ENCODE results near the gene DNAJC18.

DNAJC18 gene

GRCh38 chr5:139408191-139408590 is 31.1 kb downstream of the DNAJC18 start:
- in situ Hi-C loops (cut with HindIII; ENCODE audit: low sequenced_read_pairs) = no loop called here

DNA sequence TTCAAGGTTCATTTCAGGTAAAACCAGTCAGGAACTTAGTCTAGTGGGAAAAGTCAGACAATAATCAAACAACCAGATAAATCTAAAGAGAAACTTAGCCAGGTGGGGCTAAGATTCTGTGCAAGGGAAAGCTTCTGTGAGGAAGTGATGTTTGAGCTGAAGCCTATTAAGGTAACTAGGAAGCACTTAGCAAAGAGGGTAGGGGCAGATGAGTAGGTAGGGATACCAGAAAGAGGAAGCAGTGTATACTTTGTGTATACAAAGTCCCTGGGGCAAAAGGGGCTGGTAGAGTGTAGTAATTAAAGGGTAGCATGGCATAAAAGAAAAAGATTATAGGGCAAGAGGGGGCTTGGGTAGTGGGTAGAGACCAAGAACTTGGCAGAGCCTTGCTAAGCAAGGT is 31.8 kb downstream of the DNAJC18 start:
- in situ Hi-C loops (cut with HindIII; ENCODE audit: low sequenced_read_pairs) = no loop called here

- in situ Hi-C loops (cut with HindIII; ENCODE audit: low sequenced_read_pairs) = no loop called here
Observed at GRCh38 chr5:139406963-139407362, 32.4 kb downstream of the DNAJC18 start.

DNA sequence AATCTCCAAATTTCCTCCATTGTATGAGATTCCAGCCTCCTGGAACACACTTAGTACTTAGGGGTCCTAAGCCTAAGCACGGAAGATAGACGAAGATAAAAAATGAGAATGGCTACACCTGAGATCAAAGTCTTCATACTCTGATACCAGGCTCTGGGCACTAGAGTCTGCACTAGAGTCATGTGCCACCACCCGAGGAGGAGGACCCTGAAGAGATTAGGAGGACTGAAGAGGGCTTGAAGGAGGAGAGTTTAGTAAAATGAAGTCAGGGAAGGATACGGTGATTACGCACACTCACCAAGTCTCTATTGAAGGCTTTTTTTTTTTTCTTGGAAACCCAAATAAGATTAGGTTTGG is 34.9 kb downstream of the DNAJC18 start:
- in situ Hi-C loops (cut with HindIII; ENCODE audit: low sequenced_read_pairs) = no loop called here

DNA sequence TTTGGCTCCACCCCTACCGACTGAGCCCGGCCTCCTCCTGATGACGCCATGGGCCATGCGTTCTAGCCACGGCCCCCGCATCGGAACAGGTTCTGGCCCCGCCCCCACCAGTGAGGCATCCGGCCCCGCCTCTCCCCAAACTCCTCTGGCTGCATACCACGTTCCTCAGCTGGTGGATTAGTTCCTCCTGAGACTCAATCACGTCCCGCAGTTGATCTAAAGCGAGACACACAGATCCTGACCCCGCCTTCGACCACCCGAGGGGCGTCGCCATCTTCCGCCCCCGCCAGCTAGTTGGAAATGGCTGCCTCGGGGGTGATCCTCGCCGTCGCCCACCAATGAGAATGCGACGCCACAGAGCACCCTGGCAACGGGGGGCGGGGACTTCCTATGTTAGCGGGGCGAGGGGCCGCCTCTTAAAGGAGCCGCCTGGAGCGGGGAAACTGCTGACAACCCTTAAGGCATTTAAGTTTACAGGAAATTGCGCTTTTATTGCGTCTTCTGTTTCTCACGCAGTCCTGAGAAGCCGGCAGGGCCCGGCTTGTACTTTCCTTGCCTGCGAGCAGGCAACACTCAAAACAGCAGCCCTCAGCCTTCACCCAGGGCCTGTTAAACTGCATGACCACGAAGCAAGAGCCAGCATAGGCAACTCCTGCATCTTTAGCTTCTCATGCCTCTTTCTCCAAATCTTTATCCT is 35.4 kb downstream of the DNAJC18 start, which contains the start of gene SPATA24:
TSS of gene SPATA24 (minus strand) at position 303 of the 697 bp plus-strand sequence. CDS start at position 274, 29 bp downstream.
- in situ Hi-C loops (cut with HindIII; ENCODE audit: low sequenced_read_pairs) = no loop called here

- in situ Hi-C loops (cut with HindIII; ENCODE audit: low sequenced_read_pairs) = no loop called here
Observed at GRCh38 chr5:139403418-139403786, 35.9 kb downstream of the DNAJC18 start.

DNA sequence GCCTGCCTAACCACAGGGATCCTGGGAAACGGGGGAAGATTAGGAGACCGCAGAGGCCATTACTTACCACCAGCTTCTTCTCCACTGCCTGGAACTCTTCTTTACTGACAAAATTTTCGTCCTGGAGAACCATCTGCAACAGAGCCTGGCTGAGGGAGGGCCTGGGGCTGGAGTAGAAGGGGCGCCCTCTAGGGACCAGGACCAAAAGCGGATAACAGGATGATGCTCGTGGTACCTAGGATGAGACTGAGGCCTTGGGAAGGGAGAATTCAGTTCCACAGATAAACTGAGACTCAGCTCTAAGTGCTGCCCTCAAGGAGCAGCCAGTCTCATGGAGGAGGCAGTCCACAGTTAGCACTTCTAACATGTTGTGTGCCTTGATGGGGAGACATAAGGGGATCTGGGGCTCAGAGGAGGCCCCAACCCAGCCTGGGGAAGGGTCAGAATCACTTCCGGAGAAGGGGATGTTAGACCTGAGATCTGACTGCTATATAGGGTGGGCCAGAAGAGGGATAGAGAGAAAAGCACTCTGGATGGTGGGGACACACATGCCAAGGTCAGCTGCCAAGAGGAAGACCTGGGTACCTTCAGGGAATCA is 36.7 kb downstream of the DNAJC18 start:
- in situ Hi-C loops (cut with HindIII; ENCODE audit: low sequenced_read_pairs) = no loop called here

DNA sequence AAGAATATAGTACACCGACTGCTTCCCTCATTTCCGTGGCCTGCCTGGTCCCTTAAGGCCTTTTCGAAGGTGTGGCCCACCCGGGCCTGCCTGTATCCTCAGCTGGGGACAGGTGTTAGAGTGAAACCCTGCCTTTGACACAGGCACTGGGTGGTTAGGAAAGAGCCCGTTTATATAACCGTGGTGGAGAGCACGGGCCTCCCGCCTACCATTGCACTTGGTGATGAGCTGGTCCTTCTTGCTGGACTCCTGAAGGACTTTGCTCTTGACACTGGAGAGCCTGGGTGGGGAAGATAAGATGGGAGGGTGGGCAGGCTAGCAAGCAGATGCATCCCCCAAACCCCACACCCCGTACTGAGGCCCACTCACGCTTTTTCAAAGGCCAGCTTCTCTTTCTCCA is 37.8 kb downstream of the DNAJC18 start:
- in situ Hi-C loops (cut with HindIII; ENCODE audit: low sequenced_read_pairs) = no loop called here

- in situ Hi-C loops (cut with HindIII; ENCODE audit: low sequenced_read_pairs) = loop anchor here (5.0 kb wide), 1 partner anchor 57 kb away; the partner anchor contains the start of gene PAIP2
Observed at GRCh38 chr5:139399501-139400121, 39.7 kb downstream of the DNAJC18 start.

DNA sequence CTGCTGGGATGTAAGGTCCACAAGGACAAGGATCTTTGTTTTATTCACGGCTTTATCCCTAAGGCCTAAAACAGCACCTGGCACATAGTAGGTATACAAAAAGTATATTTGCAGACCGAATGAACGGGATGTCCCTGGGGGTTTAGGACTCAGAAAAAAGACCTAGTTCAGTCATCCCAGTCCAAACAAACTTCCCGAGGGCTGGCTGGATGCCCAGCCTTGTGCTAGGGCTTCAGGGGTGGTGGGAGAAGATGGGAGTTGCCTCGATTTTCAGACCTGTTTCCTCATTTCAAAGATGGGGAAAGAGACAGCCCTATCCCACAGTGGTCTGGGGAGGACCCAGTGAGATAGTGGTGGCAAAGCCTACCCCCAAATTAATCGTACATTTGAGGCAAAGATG is 41.4 kb downstream of the DNAJC18 start:
- in situ Hi-C loops (cut with HindIII; ENCODE audit: low sequenced_read_pairs) = loop anchor here (5.0 kb wide), 1 partner anchor 56 kb away; the partner anchor contains the start of gene PAIP2

GRCh38 chr5:139396691-139397090 is 42.6 kb downstream of the DNAJC18 start:
- in situ Hi-C loops (cut with HindIII; ENCODE audit: low sequenced_read_pairs) = loop anchor here (5.0 kb wide), 1 partner anchor 54 kb away; the partner anchor contains the start of gene PAIP2

- in situ Hi-C loops (cut with HindIII; ENCODE audit: low sequenced_read_pairs) = loop anchor here (5.0 kb wide), 1 partner anchor 54 kb away; the partner anchor contains the start of gene PAIP2
Observed at GRCh38 chr5:139395844-139396640, 43.3 kb downstream of the DNAJC18 start.

- in situ Hi-C loops (cut with HindIII; ENCODE audit: low sequenced_read_pairs) = loop anchor here (5.0 kb wide), 1 partner anchor 53 kb away; the partner anchor contains the start of gene PAIP2
Observed at GRCh38 chr5:139394654-139395566, 44.4 kb downstream of the DNAJC18 start, which contains the start of gene PROB1. TSS of gene PROB1 (minus strand) at chr5:139395104. CDS start at chr5:139395081, 23 bp downstream.

DNA sequence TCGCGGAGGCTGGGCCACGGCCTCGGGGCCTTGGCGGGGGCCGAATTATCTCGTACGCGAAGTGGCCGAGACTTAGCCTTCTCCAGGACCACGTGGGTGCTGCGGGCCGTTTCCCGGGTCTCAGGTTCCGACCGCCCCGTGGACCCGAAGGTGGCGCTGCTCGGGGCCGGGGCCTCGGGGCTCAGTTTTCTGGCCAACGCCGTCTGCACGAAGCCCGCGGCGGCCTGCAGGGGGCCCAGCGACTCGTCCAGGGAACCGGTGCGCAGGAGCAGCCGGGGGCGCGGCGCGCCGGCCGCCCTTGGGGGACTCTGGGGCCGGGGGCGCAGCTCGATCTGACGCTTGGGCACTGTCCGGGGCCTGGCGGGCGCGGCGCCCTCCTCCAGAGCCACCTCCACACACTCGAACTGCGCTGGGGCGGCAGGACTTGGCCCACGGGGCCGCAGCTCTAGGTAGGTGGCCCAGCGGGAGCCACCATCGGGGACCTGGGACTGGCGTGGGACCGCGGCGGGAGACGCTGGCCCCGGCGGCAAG is 45.1 kb downstream of the DNAJC18 start:
- in situ Hi-C loops (cut with HindIII; ENCODE audit: low sequenced_read_pairs) = no loop called here

DNA sequence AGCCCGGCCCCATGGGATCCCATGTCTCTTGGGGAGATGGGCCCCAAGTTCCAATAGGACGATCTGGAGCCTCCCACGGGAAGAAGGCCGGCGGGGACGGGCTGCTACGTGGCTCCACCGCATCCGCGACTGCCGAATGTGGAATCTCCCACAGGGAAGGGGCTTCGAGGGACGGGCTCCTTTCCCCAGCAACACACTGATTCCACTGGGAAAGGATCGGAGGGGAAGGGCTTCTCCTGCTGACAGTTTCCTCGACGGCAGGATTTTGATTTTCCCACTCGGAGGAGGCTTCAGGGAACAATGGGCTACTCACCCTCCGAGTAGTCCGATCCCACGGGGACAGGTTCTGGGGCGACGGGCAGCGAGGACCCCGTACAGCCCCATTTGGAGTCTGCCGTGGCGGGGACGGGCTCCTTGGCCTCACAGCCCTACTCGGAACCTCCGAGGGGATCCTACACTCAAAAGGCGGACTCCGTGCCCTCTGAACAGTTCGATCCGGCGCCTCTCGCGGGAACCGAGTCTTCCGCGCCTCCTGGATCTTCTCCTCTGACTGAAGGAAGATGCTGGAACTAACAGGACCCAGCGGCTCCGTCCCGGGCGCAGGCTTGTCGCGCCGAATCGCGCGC is 45.7 kb downstream of the DNAJC18 start:
- in situ Hi-C loops (cut with HindIII; ENCODE audit: low sequenced_read_pairs) = no loop called here

DNA sequence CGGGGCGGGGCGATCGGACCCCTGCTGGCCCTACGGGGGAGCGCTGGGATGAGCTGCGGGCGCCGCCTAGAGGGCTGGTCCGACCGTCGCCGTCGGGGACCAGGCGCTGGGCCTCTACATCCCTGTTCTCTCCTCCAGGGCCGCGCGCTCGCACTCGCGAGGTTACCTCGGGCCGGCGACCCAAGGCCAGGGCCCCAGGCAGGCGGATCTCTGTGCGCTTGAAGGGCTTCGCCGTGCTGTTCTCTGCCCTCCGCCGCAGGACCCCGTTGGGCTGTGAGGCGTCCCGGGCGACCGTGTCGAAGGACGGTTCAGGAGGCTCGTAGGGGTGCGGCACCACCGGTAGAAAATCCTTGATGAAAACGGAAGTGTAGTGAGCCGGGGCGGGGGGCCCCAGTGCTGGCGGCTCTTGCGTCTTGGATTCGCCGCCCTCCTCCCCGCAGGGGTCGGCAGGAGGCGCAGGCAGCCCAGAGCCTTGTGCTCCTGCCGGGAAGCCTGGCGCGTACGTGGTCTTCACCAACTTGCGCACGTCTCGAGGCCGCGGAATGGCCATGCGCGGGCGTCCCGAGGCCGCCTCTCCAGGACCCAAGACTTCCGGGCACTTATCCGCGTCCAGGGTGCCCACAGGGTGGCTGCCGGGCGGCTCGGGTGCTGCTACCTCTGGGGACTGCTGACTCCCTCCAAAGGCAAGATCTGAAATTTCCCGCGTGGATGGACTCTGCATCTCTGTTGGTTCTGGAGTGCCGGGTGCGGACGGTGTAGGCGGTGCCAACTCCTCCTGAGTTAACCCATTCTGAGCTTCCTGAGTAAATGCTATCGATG is 46.4 kb downstream of the DNAJC18 start:
- in situ Hi-C loops (cut with HindIII; ENCODE audit: low sequenced_read_pairs) = no loop called here

- in situ Hi-C loops (cut with HindIII; ENCODE audit: low sequenced_read_pairs) = no loop called here
Observed at GRCh38 chr5:139392324-139392677, 47.0 kb downstream of the DNAJC18 start.

- in situ Hi-C loops (cut with HindIII; ENCODE audit: low sequenced_read_pairs) = no loop called here
Observed at GRCh38 chr5:139391570-139392323, 47.6 kb downstream of the DNAJC18 start.
